UCSD-AML1 (cell line): ENCODE data around the gene SREBF2.
A peak's percentile ranks its signal among the peaks of the same experiment; 100 is the strongest.

Experiments used
- DNase-seq: peaks from one replicate; lab custom pipeline; 2025; ENCODE audit not compliant: unreplicated experiment; lab: John Stamatoyannopoulos, UW

SREBF2 gene

DNA sequence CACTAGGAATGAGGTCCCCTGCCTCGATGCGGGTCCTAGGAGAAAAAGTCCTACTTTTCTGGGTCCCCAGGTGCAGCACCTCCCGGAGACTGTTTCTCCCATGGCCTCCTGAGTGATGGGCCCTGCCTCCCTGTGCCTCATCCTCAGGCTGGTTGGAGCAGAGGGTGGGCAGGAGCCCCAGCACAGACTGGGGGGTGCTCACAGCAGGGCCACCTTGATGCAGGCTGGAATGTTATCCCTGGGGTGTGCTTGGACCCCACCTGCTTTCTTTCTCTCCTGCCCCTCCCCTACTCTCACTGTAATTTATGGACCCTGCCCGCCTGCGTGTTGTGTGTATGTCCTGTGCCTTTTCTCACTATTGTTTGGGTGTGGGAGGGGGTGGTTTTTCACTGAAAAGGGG, 73.9 kb downstream of the SREBF2 start:
- no peak for DNase-seq

DNA sequence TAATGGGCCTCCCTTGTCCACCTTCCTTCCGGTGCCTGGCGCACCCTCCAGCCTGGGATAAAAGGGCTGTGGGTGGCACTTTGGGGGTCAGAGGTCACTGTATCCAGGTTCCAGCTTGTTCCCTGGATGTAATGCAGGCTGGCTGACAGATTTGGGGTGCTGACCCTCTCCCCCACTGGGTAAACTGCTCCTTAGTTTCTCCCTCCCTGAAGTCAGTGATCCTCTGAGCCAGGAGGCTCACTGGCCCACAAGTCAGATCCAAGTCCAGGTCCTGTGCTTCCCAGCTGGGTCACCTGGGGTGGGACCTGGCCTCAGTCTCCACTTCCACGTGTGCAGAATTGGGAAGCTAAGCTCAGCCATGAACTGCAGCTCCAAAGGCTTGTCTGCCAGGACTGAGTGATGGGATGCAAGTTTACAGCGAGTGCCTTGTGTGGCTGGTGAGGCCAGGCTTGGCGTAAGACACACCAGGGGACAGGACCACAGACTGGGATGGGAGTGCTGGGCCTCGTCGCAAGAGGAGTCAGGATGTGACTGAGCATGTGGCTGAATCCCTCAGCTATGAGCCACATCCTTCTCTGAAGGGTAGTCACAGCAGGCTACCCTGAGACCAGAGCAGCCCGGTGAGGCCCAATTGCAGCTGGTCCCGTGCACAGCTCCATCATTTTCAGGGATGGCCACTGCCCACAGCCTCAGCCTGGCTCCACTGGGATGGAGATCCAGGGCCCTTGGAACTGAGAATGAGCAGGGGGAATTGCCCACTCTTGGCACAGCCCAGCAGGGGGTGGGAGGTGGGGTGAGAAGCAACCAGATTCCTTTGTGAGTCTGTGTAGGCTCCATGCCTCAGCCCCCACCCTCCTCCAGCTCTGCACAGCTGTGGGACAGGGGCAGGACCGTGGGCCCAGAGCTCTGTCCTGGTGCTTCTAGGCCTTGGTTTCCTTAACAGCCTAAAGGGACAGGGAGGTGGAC, 74.8 kb downstream of the SREBF2 start:
- DNase-seq = no peak

DNA sequence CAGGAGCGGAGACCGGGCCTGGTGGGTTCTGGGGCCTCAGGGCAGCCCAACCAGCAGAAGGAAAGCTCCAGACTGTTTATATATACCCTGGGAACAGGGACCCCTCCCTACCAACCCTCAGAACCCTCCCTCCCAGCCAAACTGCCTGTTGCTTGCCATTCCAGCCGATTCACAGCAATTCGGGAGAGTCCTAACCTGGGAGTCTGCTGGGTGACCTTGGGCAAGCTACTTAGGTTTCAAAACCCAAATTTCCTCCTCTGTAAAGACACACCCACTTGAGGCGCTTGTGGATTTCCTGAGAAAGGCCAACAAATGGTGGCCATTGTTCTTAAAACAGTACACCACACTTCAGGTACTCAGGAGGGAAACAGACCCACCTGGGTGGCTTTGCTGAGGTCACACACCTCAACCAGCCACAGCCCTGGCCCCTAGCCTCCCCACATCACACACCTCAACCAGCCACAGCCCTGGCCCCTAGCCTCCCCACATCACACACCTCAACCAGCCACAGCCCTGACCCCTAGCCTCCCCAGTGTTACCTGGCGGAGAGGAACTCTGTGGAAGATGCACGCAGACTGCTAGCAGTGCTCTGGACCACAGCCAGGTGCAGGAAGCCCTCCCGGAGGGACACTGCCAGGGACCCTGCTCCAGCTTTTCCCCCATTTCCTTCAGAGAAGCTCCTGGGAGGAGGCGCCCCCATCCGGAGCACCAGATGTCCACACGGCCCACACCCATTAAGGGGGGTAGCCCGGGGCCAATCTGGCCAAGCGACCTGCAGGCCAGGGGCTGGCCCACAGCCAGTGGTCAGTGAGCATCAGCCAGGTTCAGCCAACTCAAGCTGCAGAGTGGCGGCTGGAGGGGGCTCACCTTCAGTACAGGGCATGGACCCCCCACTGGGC, 75.8 kb downstream of the SREBF2 start:
- no peak for DNase-seq

DNA sequence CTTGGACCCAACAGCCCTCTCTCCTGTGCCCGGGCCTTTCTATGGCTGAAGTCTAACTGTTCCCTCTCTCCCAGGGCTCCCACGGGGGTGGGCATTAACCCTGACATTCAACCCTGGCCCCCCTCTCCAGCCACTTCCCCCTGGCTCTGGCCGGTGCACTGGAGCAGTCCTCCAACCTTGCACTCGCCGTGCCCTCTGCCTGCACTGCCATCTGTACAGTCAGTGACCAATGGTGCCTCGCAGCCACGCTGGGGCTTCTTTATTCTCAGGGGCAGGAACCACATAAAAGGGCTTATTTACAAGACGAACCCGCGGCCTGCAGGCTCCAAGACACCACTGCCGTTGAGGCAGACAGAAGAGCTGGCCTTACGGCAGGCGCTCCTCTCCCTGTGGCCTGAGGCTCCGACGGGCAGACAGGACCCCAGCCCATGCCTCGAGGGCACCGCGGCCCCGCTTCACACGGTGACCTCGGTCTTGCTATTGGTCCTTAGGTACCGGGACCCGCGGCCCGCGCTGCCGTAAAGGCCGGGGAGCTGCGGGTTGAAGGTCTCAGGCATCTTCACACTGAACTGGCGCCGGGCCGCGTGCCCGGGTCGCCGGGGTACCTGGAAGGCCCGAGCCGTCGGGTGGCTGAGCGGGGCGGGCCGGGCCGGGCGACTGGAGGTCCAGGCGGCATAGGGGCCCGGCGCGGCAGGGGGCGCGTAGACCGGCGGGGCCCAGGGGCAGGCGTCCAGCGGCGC, 76.6 kb downstream of the SREBF2 start:
- no peak for DNase-seq

DNA sequence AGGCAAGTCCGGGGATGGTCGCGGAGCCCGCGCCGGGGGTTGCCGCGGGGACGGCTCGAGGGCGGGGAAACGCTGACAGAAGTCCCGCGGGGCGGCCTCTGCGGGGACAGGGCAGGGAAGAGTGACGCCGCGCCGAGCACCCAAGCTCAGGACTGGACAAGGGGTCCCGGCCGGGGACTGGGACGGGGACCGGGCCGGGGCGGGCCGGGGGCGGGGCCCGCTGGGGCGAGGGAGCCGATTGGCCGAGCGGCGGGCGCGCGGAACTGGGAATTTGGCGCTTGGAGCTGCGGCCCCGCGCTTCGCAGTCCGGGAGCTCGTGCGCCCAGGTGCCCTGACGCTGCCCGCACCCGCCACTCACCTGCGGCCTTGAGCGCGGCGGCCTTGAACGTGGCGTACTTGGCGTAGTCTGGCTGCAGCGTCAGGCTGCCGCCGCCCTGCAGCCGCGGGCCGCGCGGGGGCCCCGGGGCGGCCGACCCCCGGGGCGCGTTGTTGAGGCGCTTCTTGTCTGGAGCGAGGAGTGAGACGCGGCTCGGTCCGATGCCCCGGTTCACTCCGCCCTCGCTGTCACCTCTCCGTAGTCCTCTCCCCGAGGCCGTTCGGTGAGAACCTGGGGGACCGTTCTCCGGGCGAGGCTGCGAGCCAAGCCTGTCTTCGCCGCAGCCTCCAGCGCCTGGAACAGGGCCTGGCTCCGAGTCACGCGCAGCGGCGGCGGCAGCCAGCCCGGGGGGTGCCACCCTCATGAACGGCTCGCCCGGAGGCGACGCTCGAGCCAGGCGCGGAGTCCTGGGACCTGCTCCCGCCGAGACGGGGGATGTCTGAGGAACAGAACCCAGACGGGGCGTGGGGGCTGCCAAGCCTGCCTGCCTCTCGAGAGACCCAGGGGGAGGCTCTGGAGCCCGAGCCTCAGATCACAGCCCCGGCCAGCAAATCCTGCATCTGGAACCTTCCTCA, 77.4 kb downstream of the SREBF2 start:
- no peak for DNase-seq

DNA sequence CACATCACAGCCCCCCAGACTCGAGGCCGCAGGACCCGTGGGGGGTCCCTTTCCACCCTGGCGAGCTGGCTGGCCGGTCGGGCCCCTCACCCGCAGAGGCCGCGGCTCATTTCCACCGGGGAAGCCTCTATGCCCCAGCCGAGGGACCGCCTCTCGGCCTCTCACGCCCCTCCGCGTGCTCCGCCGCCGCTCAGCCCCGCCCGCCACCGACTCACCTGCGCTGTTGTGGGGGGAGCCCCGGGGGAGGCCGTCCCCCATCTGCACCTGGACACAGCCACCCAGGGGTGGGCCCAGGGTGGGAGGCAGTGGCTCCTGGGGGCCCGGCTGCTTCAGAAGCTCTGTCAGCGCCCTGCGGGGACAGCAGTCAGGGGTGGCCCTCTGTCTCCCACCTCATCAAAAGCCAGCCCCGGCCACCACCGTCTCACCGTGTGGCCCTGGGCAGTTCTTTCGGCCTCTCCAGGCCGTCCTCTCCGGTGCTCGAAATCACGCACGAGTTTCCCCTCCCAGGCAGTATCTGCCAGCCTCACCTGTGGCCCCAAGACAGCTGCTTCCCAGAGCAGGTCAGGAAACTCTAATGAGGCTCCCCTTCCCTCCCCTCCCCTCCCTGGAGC, 78.2 kb downstream of the SREBF2 start:
- no peak for DNase-seq

DNA sequence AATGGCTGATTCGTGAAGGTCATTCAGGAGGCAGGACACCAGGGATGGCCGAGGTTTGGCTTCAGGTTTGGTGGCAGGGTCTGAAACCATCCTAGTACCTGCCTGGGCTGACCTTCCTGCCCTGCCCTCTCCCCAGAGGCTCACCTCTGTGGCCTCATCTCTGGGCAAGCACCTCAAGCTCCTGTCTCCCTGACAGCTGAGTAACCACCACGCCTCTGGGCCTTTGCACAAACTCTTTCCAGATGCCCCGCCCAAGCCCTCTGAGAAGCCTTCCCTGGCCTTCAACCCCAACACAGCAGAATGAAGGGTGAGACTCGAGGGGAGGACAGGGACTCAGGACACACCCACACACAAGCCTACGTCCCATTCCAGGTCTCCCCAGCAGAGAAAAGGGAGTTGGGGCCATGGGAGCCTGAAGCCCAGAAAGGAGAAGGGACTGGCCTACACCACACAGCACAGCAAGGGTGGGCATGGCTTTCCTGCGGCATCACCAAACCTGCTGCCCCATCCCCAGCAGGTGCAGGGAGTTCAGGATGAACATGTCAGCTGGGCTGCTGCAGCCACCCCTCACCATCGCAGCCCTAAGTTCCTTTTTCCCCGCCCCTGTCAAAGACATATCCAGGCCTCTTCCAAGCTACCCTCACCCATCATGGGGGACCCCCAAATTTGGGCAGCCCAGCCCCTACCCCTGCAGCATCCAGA, 79.6 kb downstream of the SREBF2 start:
- no peak for DNase-seq

DNA sequence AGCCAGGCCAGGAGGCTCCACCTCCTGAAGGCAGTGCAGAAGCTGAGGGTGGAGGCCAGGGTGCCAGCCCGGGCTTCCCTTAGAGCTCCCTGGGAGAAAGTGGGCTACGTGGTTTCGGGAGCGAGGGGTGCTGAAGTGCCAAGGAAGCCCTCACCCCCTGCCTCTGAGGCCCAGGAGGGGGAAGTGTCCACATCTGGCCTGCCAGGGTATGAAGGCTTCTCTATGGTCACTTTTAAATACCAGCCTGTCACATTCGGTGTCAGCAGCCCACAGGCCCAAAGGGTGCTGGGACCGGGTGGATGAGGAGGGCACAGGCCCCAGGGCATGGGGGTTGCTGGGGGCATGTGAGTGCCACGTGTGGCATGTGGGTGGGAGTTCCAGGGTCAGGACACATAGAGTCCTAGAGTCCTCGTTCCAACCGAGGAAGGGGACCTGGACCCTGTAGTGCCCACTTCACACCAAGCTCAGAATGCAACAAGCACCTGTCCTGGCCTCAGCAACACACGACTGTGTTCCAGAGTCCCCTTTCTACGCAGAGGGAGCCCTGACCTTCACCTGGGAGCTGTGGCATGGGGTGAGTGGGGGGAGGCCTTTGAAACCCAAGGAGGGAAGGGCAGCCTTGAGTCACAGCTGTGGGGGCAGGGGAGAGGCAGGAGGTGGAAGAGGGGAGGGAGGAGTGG, 80.3 kb downstream of the SREBF2 start:
- no peak for DNase-seq

DNA sequence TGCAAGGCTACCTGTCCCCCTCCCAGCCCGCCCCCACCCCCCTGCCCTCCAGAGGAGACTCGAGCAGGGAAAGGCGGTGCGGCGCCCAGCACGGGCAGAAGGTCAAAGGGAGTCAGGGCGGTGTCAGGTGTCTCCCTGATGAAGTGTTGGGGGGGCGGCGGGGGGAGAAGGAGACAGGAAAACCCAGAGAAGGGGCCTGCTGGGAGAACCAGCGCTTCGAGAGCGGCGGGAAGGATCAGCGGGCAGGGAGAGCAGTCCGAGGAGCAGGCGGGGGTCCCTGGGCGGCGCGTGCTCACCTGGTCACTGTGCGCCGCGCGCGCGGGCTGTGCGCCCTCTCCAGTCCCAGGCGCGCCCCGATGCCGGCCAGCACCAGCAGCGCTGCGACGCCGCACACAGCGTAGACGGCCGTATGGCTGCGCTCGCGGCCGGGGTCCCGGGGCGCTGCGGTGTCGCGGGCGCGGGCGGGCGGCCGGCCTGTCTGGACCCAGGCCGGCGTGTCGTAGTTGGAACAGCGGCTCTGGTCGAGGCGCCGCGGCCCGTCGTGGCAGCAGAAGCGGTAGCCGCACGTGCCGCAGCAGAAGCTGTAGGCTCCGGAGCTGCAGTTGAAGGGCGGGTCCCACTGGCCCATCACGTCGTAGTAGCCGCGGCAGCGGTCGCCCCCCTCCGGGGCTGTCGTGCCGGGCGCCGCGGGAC, 81.1 kb downstream of the SREBF2 start:
- no peak for DNase-seq

DNA sequence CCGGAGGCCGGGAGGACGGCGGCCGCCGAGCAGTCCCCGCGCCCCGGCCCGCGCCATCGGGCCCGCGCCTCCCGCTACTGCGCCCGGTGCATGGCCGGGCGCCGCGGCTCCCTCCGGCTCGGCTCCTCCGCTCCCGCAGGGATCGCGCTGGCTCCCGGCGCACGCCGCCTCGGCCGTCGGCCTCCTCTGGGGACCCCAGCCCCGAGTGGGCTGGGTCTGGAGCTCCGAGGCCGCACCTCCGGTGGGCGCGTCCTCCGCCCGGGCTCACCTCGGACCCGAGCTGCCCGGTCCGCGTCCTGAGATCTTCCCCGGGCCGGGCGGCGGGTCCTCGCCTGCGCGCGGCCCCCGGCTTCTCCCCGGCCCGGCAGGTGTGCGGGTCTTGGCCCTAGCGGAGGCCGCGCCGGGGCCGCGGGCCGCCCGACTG, 81.7 kb downstream of the SREBF2 start:
- no peak for DNase-seq

DNA sequence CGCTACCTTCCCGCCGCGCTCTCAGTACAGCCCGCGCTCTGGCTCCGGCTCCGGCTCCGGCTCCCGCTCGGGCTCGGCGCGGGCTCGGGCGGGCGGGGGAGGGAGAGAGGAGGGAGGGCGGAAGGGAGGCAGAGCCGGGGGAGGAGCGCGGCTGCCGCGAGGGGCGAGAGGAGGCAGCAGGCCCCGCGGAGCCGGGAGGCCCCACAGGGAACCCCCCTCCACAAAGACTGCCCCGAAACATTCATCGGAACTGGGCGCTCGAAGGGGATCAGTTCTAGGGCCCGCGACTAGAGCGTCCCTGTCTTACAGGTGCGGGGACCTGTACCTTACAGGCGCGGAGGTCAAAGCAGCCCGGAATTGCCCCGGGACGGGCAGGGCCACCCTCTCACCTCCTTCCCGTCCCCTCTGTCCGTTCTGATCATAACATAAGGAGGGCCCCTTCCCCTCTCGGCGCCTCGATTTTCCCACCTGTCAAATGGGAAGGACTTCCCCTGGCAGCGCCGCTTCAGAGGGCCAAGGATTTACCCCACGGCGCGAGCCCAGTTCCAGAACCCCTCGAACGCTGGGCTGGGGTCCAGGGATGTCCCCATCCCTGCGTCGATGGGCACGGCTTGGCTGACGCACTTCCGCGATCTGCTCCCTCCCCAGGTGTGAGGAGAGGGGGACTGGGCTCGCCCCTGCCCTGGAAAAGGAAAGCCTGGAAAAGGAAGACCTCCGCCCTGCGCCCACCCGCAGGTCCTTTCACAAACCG, 82.3 kb downstream of the SREBF2 start, which contains the start of gene SHISA8:
SHISA8 (minus strand) TSS at position 40 of the 751 bp plus-strand sequence. CDS start 407 bp downstream, outside the sequence.
- peak; percentile 51 for DNase-seq

DNA sequence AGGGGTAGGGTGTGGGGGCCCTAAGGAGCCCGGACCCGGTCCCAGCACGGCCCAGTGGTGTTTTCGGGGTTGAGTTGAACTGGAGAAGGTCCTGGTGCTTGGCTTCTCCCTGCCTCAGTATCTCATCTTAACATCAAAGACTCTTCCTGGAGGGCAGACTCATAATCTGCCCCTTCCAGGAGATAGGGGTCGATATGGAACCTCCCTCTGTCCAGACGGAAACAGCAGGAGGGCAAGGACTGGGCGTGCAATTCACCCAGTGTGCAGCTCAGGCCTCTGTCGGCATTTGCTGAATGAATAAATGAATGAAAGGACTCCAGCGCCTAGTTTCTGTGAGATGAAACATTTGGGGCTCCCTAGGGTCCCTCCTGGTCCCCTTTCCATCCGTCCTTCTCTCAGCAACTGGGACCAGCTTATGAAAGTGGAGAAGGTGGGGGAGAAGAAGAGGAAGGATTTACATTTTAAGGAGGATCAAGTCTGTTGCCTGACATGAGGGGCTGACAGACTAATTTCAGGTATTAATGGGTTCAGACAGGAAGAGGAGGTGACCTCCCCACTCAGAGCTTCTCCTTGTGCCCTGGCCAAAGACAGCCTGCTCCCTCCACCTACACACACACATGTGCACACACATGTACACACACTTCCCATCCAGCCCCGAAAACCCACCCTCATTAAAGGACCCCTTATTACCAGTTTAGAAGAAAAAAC, 83.0 kb downstream of the SREBF2 start:
- no peak for DNase-seq

DNA sequence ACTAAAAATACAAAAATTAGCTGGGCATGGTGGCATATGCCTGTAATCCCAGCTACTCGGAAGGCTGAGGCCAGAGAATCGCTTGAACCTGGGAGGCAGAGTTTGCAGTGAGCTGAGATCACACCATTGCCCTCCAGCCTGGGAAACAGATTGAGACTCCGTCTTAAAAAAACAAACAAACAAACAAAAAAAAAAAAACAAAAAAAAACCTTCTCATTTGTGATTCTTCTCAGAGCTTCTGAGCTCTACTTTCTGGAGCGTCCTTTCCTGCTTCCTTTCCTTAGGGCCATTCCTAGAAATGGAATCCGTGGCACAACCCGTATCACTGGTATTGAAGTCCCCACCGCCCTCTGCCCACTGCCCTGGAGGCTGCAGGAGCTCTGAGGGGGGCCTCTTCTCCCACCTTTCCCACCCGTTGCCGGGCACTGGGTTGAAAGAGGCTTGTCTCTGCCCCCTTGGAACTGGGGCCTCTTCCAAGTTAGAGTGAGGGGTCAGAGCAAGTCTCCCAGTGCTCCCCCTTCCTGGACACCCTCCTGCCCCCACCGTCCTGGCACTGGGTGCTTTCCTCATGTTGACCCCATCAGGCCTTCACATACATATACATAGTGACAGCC, 83.9 kb downstream of the SREBF2 start:
- DNase-seq = no peak

DNA sequence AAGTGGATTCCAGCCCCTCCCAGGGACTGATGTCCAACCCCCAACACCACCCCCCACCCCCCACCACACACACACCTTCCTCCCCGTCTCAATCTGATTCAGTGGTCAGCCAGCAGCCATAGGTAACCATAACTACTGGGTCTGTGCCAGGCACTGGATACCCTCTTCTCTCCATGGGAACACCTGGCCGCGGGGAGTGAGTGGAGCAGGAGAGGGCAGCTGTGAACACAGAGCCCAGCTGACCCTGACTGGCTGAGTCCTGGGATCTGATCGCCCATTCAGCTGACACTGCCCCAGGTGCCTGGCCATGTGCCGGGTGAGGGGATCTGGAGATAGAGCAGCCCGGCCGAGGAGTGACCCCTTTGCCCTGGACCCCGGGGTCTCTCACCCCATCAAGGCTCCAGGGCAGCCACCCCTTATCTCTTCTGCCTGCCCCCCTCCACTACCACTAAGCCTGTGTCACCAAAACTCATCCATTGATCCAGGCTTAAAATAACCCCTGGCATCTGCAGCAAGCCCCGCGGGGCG, 84.5 kb downstream of the SREBF2 start:
- DNase-seq = no peak

DNA sequence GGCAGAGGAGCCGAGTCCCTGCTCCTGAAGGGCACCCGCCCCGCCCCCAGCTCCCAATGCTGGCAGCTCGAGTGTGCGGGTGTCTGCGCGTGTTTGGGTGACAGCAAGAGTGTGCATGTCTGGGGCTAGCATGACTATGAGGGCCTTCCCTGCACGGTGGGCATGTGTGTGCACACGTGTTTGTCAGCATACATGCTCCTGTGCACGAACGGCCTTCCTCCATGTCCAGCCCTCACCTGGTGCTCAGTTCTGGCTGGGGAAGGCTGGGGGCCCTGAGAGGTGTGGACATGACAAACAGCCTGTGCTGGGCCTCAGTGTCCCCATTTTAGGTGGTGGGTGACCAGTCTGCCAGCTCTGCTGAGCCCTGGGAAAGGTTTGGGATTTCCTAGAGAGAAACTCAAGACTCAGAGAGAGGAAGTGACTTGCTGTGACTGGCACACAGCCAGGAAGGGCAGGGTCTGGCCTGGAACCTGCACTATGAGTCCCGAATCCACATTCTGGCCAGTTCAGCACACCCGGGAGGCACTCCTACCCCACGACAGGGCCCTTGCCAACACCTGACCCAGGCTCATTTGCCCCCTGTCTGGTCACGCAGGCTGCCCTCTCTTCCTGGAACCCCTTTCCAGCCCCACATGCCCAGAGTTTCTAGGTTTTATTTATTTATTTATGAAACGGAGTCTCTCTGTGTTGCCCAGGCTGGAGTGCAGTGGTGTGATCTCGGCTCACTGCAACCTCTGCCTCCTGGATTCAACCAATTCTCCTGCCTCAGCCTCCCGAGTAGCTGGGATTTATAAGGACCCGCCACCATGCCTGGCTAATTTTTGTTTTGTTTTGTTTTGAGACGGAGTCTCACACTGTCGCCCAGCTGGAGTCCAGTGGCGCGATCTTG, 85.2 kb downstream of the SREBF2 start:
- peak; percentile 62 for DNase-seq
